HG03469 (cell line): ENCODE data around the gene GTPBP3.
"Not testable (repeated sequence)": the region's sequence is repeated elsewhere in the genome, so short reads cannot be mapped to it uniquely, and the experiment has no call there.

Experiments
- ATAC-seq: cut with Tn5 transposase; IDR thresholded peaks from one replicate; pipeline ENCODE4 v1.9.1; 2021; ENCODE audit warnings: mild to moderate bottlenecking, moderate library complexity, moderate number of reproducible peaks; ENCODE audit not compliant: unreplicated experiment

Gene GTPBP3

DNA sequence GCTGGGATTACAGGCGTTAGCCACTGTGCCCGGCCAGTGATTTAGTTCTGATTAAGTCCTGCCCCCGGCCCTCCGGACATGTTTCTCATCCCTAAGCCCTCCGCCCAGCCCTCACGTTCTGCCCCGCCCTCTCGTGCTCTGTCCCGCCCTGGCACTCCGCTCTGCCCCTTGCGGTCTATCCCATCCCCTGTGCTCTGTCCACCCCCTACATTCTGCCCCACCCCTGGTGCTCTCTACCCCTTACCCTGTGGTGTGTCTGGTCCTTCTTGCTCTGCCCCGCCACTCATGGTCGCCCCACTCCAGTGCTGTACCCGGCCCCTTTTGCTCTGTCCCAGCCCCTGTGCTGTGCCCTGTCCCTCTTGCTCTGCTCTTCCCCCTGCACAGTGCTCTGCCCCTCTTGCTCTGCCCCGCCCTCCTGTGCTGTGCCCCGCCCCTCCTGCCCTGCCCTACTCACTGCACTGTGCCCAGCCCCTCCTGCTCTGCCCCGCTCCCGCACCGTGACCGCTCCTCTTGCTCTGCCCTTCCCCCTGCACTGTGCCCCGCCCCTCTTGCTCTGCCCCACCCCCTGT, 3.0 kb downstream of the GTPBP3 start:
- no peak for ATAC-seq

DNA sequence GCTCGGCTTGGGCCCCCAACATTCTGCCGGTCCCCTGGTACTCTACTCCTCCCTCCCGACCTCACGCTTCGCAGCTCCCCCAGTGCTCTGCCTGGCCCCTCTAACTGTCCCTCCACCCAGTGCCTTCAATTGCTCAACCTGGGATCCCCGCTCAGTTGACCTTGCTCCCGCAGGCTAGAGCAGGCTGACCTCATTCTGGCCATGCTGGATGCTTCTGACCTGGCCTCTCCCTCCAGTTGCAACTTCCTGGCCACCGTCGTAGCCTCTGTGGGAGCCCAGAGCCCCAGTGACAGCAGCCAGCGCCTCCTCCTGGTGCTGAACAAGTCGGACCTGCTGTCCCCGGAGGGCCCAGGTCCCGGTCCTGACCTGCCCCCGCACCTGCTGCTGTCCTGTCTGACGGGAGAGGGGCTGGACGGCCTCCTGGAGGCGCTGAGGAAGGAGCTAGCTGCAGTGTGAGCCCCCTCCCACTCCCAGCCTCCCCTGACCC, 3.6 kb downstream of the GTPBP3 start:
- ATAC-seq = no peak

DNA sequence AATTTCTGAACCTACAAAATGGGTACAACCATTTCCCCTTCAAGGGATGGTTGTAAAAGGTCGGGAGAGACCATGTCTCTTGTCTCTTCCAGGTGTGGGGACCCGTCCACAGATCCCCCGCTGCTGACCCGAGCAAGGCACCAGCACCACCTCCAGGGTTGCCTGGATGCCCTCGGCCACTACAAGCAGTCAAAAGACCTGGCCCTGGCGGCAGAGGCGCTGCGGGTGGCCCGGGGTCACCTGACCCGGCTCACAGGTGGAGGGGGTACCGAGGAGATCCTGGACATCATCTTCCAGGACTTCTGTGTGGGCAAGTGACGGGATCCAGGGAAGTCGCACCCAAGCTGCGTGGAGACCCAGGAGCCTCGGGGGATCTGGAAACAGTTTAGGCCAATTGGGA, 4.0 kb downstream of the GTPBP3 start:
- ATAC-seq = no peak

DNA sequence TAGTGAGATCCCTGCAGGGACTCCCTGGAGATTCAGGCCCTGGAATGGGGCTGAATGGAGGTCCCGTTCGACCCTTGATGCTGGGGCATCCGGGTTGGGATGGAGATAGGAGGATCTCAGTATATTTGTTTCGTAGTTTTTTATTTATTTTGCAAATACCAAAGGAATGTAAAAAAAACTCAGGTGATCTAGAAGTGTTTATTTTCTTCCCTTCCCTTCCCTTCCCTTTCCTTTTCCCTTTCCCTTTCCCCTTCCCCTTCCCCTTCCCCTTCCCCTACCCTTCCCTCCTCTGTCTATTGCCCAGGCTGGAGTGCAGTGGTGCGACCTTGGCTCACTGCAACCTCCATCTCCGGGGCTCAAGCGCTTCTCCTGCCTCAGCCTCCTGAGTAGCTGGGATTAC, 4.5 kb downstream of the GTPBP3 start:
- no peak for ATAC-seq

DNA sequence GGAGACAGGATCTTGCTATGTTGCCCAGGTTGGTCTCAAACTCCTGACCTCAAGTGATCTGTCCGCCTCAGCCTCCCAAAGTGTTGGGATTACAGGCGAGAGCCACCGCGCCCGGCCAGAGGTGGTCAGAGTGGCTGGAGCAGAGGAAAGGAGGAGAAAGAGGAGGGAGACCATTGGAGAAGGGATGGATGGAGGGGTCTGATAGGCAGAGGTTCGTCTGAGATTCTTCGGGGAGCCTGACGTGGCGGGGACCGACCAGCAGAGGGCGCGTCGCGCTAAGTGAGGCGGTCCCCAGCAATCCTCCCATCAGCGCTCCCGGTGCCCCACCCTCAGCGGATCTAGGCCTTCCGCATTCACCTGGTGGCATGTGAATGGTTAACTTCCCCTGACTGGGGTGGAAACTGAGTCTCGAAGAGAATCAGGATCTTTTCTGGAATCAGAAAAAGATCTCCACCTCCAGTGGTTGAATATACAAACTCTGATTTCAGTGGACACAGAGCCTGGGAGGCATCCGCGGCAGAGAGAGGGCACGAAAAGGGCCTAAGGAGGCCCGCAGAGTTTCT, 8.8 kb downstream of the GTPBP3 start:
- ATAC-seq = no peak

DNA sequence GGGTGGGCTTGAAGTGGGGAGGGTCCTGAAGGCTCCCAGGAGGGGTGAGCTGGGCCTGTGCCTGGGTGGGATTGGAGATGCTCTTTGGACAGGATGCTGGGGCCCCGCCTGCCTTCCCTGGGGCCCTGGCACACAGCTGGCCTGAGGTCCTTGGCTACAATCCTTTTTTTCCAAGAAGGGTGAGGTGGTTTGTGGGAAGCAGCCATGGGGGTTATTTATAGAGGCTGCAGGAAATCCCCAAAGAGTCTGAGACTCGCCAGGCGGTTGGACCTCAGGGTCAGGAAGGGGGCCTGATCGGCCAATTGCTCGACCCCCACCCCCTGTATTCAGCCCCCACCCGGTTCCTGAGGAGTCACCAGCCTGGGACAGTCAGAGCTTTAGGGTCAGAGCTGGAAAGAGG, 10.0 kb downstream of the GTPBP3 start:
- no peak for ATAC-seq

DNA sequence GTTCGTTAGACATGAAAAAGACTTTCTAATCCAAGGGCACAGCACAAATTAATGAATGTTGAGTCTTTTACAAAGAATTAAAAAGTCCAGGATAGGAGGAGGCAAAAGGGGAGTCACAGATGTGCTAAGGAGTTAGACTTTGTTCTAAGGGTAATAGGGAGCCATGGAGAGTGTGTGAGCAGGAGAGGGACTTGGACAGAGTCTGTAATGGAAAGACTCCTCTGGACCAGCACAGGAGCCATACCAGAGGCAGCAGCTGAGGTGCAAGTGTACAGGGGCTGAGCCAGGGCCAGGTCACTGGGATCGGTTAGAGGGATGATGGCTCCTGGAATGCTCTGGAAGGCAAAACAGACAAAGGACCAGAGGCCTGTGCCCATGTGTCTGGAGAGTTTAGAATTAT, 10.5 kb downstream of the GTPBP3 start:
- ATAC-seq = no peak

DNA sequence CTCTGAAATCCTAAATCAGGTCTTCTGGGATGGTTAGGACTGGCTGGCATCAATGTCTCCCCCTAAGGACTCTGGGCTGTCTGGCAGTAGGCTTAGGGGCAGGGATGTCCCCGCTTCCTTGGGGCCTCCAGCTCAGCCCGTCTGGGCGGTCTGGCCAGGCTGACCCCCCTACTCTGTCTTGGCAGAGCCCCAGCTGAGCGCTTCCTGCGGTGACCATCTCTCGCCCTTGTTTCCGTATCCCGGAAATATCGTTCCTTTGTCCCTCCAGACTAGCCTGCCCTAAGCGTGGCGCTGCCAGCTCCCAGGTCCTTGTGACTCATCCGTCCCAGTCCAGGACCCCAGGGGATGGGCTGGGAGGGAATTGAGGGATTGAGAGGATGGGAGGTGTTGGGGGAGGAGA, 11.3 kb downstream of the GTPBP3 start:
- no peak for ATAC-seq

DNA sequence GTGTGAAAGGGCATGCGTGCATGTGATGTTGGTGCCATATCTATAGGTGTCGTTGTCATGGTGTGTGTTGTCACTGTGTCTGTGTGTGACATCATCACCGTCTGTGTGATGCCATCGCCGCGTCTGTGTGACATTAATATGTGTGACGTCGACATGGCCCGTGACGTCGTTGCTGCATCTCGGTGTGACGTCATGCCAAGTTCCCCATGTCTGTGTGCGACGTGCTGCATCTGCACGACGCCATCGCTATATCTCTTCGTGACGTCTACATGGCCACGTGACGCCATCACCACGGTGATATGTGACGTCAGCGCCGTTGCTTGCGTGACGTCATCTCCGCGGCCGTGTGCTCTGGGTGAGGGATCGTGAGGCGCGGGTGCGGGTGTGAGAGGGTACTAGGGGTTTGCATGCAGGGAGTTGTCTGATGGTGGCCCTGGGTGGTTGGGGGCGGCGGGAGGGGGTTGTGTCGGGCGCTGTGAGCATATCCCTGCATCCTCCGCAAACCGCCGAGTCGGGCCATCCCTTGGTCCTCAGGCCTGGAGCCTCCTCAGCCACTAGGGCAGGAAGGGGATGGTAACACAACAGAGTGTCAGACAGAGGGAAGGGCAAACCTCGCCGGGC, 14.6 kb downstream of the GTPBP3 start:
- no peak for ATAC-seq

DNA sequence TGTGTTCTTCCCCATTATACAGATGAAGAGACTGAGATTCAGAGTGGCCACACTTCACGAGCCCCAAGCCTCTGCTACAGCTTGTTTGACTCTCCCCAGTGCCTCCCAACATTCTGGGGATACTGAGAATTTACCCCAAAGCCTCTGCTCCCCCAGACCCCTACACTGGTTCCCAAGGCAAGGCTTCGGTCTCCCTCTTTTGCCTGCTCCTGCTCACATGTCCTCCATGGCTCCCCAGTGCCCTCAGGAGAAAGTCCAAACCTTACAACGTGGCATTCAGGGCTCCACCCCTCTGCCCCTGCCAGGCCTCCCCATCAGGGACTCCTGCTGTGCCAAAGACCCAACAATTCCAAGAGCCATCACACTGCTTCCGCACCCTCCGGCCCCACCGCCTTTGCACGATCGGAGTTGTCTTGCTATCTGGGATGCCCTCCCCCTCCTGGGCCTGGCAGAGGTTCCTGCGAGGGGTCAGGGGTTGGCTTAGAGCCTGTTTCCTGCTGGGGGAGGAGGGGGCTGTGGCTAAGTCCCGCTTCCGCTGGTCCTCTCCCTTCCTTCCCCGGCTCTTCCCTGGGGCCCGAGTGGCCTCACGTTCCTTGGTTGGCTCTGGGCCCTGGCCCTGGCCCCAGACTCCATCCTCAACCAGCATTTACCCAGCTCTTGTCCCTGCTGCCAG, 15.4 kb downstream of the GTPBP3 start:
- no peak for ATAC-seq

DNA sequence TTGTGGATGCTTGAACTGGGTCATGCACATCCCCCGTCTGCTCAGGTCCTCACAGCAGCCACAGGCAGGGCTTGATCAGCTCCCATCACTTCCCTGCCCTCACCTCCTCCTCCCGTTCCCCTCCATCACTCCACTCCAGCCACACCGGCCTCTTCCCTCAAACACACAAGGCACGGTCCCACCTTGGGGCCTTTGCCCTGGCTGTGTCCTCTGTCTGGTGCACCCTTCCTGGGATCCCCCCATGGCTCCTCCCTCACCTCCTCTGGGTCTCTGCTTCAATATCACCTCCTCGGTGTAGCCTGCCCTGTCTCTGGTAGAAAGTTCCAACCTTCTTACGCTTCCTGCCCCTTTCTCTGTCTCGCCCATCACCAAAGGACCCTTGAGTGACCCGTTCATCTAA, 16.0 kb downstream of the GTPBP3 start:
- no peak for ATAC-seq

DNA sequence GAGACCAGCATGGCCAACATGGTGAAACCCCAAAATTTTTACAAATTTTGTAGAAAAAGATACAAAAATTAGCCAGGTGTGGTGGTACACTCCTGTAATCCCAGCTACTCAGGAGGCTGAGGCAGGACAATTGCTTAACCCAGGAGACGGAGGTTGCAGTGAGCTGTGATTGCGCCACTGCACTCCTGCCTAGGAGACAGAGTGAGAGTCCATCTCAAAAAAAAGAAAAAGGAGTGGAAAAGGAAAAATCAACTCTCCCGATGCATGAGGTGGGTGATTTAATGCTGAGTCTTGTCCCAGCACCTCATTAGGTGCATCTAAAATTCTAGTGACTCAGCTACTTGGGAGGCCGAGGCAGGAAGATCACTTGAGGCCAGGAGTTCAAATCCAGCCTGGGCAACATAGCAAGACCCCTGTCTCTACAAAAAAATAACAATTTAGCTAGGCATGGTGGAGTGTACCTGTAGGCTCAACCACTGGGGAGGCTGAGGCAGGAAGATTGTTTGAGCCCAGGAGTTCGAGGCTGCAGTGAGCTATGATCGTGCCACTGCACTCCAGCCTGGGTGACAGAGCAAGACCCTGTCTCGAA, 19.8 kb downstream of the GTPBP3 start:
- no peak for ATAC-seq

DNA sequence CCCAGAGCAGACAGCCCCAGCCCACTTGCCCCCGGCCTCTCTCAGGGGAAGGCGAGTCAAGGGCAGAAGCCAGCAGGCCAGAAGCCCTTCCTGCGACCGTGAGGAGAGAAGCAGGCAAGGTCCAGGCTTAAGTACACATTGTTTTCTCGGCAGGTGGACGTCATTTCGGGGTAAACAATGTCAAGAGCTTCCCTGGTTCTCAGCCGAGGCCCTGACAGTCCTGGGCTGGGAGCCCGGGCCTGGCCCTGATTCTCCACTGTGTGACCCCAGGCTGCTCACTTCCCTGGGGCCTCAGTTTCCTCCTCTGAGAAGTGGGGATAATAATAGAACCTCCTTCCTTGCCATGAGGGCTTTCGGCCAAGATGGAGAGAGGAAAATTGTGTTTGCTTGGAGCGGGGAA, 20.4 kb downstream of the GTPBP3 start:
- no peak for ATAC-seq

DNA sequence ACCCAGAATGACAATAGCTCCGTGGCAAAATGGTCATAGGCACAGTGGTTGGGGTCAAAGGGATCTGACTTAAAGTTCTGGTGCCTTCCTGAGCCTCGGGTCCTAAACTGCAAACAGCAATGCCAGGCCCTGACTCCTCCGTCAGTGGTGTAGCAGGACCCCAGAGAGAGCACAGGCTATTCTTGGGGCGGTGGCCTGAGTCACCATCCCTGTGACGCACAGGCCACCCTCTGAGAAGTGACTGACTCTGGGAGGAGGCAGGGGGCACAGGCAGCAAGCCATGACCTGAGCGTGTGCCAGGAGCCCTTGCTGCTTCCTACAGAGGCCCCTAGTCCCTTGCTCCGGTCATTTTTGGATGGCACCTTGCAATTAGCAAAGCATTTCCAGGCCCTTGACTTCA, 21.0 kb downstream of the GTPBP3 start:
- ATAC-seq = no peak

DNA sequence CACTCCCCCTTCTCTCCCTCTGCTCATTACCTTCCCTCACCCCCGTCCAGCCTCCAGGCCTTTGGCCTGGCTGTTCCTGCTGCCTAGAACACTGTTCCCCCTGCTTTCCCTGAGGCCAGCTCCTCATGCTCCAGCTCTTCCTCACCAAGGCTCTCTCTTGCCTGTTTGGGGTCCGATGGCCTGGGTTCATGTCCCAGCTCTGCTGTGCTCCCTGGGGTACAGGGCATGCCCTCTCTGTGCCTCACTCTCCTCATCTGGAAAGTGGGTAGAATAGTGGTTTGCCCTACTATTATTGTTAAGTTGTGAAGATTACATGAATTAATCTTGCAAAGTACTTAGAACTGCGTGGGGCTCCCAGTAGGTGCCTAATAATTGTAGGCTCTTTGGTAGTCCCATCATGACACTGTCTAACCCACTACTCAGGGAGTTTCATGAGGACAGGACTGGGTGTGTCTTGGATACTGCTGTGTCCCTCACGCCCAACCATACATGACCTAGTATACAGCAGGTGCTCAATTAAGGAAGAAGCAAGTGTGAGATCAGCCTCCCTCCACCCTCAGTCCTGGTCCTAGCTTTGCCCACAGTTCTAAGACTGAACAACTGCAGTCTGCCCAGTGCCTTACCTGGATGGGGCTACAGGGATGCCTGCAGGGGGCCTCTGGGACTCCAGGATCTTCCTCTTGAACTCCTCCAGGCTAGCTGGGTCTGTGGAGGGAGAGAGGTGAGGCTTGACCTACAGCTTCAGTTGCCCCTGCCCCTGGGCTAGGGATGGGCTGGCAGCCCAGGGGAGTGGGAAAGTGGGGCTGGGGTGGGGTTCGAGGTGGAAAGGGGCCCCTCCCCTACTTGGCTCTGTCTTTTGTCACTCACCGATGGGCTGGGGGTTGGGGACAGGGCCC, 22.8 kb downstream of the GTPBP3 start:
- ATAC-seq = no peak

DNA sequence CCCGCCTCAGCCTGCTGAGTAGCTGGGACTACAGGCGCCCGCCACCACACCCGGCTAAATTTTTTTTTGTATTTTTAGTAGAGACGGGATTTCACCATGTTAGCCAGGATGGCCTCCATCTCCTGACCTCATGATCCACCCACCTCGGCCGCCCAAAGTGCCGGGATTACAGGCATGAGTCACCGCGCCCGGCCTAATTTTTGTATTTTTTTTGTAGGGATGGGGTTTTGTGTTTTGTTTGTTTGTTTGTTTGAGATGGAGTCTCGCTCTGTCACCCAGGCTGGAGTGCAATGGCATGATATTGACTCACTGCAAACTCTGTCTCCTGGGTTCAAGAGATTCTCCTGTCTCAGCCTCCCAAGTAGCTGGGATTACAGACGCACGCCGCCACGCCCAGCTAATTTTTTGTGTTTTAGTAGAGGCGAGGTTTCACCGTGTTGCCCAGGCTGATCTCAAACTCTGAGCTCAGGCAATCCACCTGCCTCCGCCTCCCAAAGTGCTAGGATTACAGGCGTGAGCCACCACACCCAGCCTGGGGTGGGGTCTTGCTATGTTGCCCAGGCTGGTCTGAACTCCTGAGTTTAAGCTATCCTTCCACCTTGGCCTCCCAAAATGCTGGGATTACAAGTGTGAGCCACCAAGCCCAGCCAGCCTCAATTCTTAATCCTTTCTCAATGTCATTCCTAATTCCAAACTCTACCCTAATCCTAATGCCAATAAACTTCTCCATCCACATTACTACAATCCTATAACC, 26.7 kb downstream of the GTPBP3 start:
- not testable (repeated sequence) for ATAC-seq

DNA sequence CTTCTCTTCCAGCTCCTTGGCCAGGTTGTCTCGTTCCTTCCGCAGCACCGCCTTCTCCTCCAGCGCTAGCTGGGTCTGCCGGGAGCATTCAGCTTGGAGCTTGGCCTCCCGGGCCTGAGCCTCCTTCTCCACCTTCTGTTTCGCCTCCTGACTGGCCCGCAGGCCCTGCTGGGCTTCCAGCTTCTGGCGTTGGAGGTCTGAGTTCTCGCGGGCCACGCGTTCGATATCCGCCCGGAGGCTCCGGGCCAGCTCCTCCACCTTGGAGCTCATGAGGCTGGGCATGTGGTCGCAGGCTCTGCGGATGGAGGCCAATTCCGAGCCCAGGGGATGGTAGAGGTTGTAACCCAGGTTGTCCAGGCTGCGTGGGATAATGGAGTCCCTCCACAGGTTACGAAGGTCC, 28.0 kb downstream of the GTPBP3 start:
- no peak for ATAC-seq

DNA sequence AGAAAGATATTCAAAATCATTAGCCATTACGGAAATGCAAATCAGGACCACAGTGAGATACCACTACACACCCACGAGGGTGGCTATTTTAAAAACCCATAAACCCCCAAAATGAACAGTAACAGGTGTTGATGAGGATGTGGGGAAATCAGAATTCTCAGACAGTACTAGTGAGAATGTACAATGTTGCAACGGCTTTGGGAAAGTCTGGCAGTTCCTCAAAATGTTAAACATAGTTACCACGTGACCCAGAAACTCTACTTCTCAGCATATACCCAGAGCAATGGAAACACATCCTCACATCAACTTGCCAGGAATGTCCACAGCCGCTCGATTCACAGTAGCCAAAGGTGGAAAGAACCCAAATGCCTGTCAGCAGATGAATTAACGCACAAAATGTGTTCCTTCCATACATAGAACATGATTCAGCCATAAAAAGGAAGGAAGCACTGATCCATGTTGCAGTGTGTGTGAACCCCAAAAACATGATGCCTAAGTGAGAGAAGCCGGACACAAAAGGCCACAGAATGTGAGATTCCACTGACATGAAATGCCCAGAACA, 32.8 kb downstream of the GTPBP3 start:
- no peak for ATAC-seq

DNA sequence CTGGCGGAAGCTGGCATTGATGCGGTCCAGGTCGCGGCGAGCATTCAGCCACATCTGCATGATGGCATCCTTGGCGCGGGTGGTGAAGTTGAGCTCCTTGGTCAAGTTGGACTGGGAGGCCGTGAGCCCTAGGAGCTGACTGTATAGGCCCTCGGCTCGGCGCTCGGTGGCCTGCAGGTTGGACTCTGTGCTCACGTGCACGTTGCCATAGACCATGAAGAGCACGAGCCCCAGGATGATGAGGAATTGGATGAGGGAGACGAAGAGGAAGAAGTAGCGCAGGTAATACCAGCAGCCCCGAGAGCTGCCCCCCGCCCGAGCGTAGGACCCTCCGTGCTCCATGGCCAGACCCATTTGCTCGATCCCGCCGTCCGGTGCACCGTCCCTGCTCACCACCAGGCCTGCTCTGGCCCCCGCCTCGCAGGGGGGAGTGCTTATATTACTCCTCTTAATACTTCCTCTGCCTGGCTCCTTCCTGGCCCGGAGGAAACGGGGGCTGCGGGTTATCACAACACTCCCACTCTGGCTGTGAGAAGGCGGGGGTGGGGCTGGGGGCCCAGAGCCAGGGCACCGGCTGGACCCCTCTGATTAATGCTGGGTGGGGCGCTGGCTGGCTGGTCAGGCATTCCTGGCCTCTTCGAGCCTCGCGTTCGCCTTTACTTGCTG, 39.7 kb downstream of the GTPBP3 start, which contains the start of gene PLVAP:
PLVAP (minus strand) TSS at position 408 of the 666 bp plus-strand sequence; CDS start at position 354, 54 bp downstream.
- ATAC-seq = no peak
